CD4-positive, alpha-beta T cell treated with Interleukin-15 for 1 hour (primary cell): ENCODE data around the gene AKIRIN2.

ENCODE experiments used
- DNase-seq: peaks from one replicate; pipeline ENCODE4 v3.0.0-alpha.2; 2020

The AKIRIN2 gene

GRCh38 chr6:87654122-87654521 is 47.9 kb downstream of the AKIRIN2 start:
- DNase-seq: no peak

GRCh38 chr6:87653074-87653962 is 48.7 kb downstream of the AKIRIN2 start:
- DNase-seq: no peak

- no peak for DNase-seq
Observed at GRCh38 chr6:87645080-87645479, 57.0 kb downstream of the AKIRIN2 start.

- no peak for DNase-seq
Observed at GRCh38 chr6:87641065-87641692, 60.9 kb downstream of the AKIRIN2 start.

GRCh38 chr6:87639373-87639772 is 62.7 kb downstream of the AKIRIN2 start:
- DNase-seq: no peak

GRCh38 chr6:87637106-87637505 is 64.9 kb downstream of the AKIRIN2 start:
- no peak for DNase-seq

GRCh38 chr6:87636315-87636714 is 65.7 kb downstream of the AKIRIN2 start:
- no peak for DNase-seq

GRCh38 chr6:87633851-87634250 is 68.2 kb downstream of the AKIRIN2 start:
- DNase-seq: no peak

GRCh38 chr6:87630746-87631145 is 71.3 kb downstream of the AKIRIN2 start:
- DNase-seq: no peak

GRCh38 chr6:87628881-87629280 is 73.2 kb downstream of the AKIRIN2 start:
- no peak for DNase-seq

GRCh38 chr6:87628424-87628823 is 73.6 kb downstream of the AKIRIN2 start:
- DNase-seq: no peak
